HCT116 (cell line): ENCODE measurements around the gene FHIT.

Experiments used
- ATF3 ChIP-seq: IDR thresholded peaks from 2 replicates; pipeline ENCODE4 v1.6.1; 2012
- ELF1 ChIP-seq: IDR thresholded peaks from 2 replicates; pipeline ENCODE4 v1.6.1; 2012; ENCODE audit warnings: low read depth, borderline replicate concordance
- EZH2 ChIP-seq: fragments of 200-600 bp; sonication (generic); IDR thresholded peaks from 2 replicates; pipeline ENCODE4 v1.6.1; 2017; ENCODE audit warnings: antibody characterized with exemption, mixed run types
- EZH2phosphoT487 ChIP-seq: fragments of 200-600 bp; IDR thresholded peaks from 2 replicates; pipeline ENCODE4 v1.6.1; 2018; ENCODE audit warnings: antibody characterized with exemption, borderline replicate concordance
- JUND ChIP-seq: IDR thresholded peaks from 2 replicates; pipeline ENCODE4 v1.6.1; 2012
- POLR2A ChIP-seq: IDR thresholded peaks from 2 replicates; pipeline ENCODE4 v1.7.0; 2011; ENCODE audit warnings: borderline replicate concordance; ENCODE audit not compliant: insufficient read depth, insufficient read length; ENCODE audit errors: extremely low read depth
- SIN3A ChIP-seq: IDR thresholded peaks from 2 replicates; pipeline ENCODE4 v1.6.1; 2012; ENCODE audit warnings: low read depth
- SP1 ChIP-seq: IDR thresholded peaks from 2 replicates; pipeline ENCODE4 v1.6.1; 2012; ENCODE audit warnings: low read depth
- YY1 ChIP-seq: IDR thresholded peaks from 2 replicates; pipeline ENCODE4 v1.6.1; 2011; ENCODE audit warnings: low read length, low read depth, moderate library complexity, mild to moderate bottlenecking; ENCODE audit not compliant: insufficient replicate concordance; ENCODE audit errors: extremely low read depth
- TF ChIP-seq, protein P1 (sequence below), 3 experiments: fragments of 200-600 bp in 1 of 3; sonication (generic) in 1 of 3; IDR thresholded peaks in 2 of 3; conservative IDR thresholded peaks in 1 of 3; 2 replicates each; pipeline ENCODE4 v1.5.1; 2012 to 2017; ENCODE audit warnings: low read depth in 2 of 3, low read length in 2 of 3, antibody characterized with exemption in 1 of 3, borderline replicate concordance in 1 of 3, control low read depth in 1 of 3, mild to moderate bottlenecking in 1 of 3, mixed read lengths in 1 of 3, mixed run types in 1 of 3, moderate library complexity in 1 of 3; ENCODE audit not compliant: insufficient read depth in 1 of 3

DNA sequence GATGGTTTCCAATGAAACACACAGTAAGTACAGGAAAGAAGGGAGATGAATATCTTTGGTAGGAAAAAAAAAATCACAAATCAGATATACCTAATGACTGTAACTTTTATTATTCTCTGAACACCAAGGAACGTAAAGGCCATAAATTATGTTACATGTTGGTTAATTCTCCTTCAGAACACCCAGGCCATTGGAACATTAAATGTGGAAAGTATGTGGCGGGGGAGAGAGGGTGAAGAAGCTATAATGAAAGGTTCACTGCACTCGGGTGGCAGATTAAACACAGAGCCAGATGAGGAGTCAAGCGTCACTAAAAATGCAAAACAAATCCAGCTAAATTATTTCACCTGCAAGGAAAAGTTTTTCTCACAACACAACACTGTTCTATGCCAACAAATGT lies 193.8 kb downstream of the FHIT start:
- TF ChIP-seq, protein P1, sequence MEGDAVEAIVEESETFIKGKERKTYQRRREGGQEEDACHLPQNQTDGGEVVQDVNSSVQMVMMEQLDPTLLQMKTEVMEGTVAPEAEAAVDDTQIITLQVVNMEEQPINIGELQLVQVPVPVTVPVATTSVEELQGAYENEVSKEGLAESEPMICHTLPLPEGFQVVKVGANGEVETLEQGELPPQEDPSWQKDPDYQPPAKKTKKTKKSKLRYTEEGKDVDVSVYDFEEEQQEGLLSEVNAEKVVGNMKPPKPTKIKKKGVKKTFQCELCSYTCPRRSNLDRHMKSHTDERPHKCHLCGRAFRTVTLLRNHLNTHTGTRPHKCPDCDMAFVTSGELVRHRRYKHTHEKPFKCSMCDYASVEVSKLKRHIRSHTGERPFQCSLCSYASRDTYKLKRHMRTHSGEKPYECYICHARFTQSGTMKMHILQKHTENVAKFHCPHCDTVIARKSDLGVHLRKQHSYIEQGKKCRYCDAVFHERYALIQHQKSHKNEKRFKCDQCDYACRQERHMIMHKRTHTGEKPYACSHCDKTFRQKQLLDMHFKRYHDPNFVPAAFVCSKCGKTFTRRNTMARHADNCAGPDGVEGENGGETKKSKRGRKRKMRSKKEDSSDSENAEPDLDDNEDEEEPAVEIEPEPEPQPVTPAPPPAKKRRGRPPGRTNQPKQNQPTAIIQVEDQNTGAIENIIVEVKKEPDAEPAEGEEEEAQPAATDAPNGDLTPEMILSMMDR (IDR thresholded peaks at IDR 0.05 in 2 of 3, conservative IDR thresholded peaks at IDR 0.05 in 1 of 3; ENCODE audit: borderline replicate concordance in 1 of 3, insufficient read depth in 1 of 3, low read depth in 2 of 3, low read length in 2 of 3) = no peak
- no peak for TF ChIP-seq POLR2A
- TF ChIP-seq EZH2 = no peak
- TF ChIP-seq ATF3 = no peak
- TF ChIP-seq ELF1 = no peak
- no peak for TF ChIP-seq YY1
- no peak for TF ChIP-seq SIN3A
- TF ChIP-seq EZH2phosphoT487 = no peak
- no peak for TF ChIP-seq SP1
- TF ChIP-seq JUND = no peak
